ENCODE results near the gene NANOS3.

NANOS3 gene

GRCh38 chr19:13864667-13865570 is 12.0 kb upstream of the NANOS3 start:
- DNase-seq: no peak

- no peak for DNase-seq
Measured at GRCh38 chr19:13865571-13866462, 11.1 kb upstream of the NANOS3 start.

DNA sequence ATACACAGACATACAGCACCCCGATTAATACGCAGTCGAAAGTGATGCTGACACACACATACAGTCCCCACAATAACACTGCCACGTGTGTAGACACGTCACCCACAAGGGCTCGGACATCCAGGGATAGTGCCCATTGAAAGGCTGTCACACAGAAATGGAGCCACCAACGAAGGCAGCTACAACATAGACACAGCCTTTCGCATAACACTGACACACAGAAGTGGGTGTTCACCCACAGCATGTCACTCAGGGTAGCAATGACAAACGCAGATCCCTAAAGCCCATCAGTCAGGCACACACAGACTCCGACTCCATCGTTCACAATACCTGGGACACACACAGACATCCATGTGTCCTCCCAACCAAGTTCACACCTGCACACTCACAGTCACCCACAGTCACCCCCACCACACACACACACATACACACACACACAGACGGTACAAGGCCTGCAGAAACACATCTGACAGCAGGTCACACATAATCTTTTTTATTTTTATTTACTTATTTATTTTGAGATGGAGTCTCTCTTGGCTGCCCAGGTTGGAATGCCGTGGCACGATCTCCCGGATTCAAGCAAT is 10.4 kb upstream of the NANOS3 start:
- DNase-seq: no peak

DNA sequence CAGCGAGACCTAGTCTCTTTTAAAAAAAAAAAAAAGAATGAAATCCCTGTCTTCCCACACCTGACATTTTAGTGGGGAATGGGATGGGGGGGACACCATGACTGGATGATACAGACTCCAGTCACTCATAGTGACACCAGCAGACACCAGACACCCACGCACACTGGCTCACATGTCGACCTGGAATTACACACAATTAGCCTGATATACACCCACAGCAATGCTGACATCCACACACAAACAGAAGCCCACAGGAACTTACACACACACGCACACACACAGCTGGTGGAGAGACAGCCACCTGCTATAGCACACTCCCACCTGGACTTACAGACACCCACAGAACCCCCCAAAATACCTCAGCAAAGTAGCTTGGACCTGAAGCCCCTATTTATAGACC is 8.3 kb upstream of the NANOS3 start:
- DNase-seq: no peak

DNA sequence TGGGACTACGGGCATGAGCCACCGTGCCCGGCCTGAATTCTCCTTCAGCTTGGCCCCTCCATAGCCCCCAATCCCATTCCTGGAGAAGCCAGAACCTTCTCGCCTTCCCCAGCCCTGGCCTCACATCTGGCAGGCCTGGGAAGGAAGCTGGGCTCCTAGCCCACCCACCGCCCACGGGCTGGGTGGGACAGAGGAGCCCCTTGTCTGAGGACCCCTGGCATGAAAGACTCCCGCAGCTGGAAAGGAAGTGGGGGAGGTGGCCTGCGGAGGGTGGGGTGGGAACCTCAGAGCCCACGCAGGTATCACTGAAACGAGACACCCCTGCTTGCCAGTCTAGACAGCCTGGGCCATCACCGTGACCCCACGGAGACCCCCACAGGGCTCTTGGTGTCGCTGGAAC is 7.7 kb upstream of the NANOS3 start:
- no peak for DNase-seq

DNA sequence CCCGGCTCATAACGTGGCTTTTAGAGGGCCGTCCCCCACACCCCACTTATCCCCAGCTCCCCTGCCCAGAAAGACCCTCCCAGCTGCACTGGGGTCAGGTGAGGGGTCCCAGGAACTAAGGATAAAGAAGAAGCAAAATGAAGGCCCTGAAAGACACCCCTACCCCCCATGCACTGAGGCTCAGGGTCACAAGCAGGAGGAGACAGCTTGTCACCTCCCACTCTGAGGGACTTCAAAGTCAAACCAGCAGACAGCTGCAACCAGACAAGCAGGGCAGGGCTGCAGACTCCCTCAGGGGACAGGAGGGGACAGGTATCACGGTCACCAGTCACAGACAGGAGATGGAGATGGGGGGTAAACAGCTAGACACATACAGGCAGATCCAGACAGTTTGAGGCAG is 6.1 kb upstream of the NANOS3 start:
- no peak for DNase-seq

DNA sequence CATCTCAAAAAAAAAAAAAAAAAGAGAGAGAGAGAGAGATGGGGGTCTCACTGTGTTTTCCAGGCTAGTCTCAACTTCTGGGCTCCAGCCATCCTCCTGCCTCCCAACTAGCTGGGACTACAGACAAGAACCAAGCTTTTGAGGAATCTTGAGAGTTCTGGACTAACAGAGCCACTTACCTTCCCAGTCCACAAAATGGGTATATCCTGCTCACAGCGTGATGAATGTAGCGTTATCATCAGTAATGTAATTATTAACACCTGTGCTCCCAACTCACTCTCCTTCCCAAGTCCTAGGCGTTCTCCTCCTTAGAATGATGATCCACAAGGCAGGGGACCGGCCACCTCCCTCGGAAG is 4.6 kb upstream of the NANOS3 start:
- no peak for DNase-seq

DNA sequence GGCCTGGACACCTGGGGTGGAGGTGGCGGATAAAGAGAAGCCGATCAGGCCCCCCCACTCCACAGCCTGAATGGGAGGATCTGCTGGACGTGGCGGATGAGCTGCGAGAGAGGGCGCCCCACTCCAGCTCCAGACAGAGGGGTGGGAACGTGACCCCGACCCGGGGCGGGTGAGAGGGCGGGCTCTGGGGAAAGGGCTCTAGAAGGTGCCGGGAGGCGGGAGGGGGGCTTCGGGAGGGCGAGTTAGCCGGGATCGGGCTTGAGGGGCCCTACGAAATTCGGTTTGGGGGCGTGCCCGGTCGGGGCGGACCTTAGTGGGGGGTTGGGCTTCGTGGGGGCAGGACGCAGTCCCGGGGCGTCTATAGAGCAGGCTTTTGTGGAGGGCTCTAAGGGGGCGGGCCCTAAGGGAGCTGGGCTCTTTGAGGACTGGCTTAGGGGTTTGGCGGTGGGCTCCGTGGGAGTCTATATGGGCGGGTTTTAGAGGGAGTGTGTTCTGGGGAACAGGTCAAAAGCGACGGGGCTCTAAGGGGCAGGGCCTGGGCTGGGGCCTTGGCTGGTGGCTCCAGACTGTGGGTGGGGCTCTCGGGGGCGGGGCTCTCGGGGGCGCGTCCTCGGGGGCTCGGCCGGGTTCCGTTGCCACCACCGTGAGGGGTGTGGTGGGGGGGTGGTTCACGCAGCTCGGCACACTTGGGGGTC is 4.1 kb upstream of the NANOS3 start:
- DNase-seq: no peak

DNA sequence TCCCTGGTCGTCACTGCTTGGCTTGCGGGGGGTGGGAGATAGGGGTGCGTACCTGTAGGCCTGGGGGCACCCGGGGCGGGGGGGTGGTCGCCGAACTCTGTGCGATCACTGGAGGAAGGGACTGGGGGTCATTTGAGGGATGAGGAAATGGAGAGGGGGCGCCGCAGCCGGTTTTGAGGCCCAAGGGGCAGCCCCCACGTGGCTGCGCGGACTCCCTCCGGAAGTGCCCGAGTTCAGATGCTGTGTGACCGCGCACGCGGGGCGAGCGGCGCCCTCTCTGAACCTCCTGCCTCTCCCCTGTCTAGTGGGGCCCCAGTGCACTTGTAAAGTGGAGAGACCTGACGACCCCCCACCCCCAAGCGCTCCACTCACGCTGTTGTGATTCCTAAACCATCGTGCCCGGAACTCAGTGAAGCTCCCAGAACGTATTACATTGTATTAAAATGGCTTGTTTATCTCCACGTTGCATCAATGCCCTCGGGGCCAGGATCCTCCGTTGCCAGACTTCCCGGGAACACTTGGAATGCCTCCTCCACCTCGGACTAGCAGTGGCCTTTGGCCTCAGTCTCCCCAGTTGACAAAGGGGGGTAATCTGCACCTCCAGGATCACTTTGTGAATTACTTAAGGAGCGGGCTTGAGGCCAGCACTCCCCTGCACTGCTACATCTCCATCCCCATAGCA is 3.0 kb upstream of the NANOS3 start:
- DNase-seq: no peak

DNA sequence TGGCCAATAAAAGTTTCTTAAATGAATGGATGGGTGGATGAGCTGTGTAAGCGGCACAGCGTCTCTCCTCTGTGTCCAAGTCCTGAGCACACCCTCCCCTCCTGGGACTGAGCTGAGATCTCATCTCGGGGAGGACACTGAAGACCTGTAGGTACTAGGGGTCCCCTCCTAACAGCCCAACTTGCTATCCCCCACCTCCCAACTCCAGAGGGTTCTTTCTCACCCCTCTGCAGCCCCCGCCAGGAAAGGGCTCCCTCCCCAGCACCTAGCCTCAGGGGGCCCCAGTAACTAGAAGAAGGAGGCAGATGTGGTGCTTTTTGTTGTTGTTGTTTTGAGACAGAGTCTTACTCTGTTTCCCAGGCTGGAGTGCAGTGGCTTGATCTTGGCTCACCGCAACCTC is 1.1 kb upstream of the NANOS3 start:
- DNase-seq: no peak

- DNase-seq: no peak
Measured at GRCh38 chr19:13877303-13877702, 369 bp downstream of the NANOS3 start.

- peak; percentile 72 for DNase-seq
Measured at GRCh38 chr19:13880059-13881043, 3.4 kb downstream of the NANOS3 start.

DNA sequence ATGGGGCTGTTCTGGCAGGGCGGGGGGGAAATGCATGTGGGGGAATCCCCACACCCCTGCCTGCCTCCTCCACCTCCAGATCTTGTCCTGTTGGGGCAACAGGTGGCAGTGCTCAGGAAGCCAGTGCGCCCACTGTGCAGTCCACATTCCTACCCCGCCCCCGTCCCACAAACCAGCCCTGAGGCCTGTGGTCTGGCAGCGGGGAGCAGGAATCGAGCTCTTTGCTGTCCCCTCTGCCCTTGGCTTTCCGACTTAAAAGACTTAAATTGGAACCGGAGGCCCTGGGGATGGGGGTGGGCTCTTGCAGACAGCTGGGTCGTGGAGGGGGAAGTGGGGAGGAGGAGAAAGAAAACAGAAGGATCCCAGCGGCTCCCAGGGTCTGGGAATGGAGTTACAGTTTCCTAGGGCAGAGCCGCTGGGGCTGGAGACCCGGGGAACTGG is 4.3 kb downstream of the NANOS3 start:
- DNase-seq: no peak

DNA sequence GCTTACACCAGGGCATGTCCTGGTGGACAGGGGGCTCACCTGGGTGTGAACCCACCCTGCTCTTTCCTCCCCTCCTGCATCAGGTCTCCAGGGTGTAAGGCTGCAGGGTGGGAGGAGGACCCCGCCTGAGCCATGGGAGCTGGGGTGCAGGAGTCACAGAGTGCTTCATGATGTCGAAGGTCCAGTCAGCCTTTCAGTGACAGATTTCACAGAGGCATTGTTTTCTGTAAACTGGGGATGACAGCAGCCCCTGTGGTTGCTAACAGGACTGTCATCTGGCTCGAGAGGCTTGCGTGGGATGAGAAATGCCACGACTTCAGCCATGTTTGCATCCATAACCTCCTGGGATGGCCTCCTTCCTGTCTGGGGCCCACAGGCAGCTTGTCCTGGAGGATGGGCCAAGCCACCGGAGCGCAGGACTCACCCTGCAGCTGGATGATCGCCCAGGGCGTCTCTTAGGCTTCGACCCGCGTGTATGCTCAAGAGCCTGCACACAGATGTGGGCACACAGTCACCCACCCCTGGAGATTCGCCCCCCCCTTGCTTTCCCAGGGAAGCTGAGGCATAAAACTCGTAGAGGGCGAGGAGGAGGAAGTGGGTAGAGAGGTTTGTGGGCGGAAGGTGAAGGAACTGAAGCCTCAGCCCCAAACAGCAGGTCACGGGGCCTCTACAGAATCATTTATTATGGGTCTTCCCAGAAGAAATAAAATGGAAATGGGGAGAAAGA is 4.9 kb downstream of the NANOS3 start:
- no peak for DNase-seq

GRCh38 chr19:13882419-13882795 is 5.5 kb downstream of the NANOS3 start:
- DNase-seq: no peak

DNA sequence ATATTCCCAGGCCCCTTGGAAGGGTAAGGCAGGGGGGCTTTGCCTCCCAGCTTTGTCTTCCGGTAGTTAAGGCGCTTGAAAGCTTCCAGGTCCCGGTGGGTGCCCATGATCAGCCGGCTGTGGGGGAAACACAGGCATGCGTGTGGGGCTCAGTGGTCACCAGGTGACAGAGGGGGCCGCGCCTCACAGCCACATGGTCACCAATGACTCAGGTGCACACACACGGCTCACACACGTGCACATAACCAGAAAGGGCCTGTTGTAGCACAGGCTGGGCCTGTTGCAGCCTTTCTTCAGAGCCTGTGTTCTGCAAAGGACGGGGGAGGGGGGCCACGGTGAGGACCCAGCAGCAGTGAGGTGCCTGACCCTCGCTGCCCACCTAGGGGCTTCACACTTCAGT is 5.9 kb downstream of the NANOS3 start:
- DNase-seq: no peak

DNA sequence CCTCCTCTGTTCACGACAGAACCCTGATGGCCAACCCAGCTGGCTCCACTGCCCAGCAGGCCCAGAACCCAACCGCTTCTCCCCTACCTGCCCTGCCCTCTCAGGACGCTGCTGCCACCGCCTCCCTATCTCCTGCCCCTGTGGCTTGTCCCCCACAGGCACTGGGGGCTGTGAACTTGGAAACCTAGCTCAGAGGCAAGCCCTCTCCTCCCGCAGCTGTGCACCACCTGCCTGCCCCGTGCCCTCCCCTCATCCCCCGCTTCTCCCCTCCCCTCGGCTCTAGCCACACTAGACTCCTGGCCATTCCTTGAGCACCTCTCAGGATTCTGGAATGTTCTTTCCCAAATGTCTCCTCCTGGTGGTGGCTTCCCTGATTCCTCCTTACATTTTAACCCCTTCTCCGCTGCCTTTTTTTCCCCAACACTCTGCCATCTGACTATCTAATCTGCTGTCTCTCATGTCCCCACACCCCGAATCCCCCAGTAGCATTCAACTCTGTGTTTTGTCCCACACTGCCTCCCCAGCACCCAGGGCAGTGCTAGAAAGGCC is 6.7 kb downstream of the NANOS3 start:
- no peak for DNase-seq

GRCh38 chr19:13884726-13885591 is 8.0 kb downstream of the NANOS3 start:
- peak; percentile 61 for DNase-seq

DNA sequence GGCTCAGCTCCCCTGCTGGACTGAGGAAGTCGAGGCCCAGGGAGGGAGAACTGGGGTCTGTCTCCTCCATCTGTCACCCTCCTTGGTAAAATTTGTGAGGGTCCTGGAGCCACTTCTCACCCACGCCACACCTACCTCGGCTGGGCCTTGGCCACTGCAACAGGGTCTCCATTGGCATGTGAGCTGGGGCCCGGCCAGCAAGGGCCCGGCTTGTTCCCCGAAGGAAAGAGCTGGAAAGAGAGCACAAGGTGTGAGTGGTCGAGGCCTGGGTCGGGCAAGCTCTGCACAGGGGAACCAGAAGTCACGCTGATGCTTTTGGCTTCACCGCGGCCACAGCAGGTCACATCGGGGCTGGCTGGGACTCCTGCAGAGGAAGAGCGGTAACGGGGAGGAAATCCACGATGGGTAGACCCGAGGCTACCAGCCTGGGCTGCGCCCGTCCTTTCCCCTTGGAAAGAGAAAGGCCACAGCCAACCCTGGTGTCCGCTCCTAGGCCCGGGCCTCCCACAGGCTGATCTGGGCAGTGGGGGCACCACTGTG is 9.0 kb downstream of the NANOS3 start:
- no peak for DNase-seq
